NCI-H446 treated with DMSO at 0.1 percent for 48 hours (cell line): ENCODE measurements around the gene MYOD1.

Experiments
- DNase-seq: peaks from one replicate; lab custom pipeline; 2025; lab: John Stamatoyannopoulos, UW

Gene MYOD1

DNA sequence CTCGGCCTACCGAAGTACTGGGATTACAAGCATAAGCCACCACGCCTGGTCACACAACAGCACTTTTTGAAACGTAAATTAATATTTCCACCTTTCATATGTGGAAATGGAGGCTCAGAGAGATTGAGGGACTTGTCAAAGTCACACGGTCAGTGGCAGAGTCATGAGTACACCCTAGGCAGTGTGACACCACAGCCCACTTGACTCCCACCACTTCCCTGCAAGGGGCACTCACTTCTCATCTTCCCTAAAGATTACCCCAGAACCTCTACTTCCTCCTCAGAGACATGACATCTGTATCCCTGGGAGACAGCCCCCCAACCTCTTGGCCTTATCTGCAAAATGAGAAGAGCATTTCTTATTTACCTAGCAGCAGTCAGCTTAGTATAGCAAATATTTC lies 16.5 kb upstream of the MYOD1 start:
- DNase-seq: no peak

DNA sequence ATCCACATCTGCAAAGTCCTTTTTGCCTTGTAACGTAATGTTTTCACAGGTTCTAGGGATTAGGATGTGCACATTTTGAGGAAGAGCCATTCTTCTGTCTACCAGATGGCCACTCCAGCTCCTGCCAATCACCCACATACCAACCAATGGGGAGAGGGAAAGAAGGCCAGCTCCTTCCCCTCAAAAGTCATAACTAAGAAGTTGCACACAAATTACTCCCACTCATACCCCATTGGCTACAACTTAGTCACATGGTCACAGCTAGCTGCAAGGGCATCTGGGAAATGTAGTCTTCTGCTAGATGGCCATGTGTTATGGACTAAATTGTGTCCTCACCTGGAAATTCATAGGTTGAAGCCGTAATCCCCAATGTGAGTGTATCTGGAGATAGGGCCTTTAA lies 15.4 kb upstream of the MYOD1 start:
- DNase-seq: no peak

DNA sequence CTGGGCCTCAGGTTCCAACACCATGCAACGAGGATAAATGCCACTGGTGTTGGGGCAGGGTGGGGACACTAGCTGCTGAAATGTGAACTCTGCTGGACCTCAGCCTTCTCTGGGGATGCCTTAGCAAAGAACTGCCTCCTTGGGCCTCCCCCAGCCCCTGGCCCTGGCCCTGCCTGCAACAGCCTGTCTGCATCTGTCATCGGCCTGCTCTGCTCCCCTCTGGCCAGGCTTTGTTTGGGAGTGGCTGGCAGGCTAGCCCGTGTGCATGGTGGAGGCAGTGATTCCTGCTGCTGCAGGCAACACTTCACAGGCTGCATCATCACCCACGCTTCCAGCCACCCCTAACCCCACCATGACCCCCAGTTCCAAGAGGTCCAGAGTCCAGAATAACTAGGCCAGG lies 11.5 kb upstream of the MYOD1 start:
- no peak for DNase-seq

DNA sequence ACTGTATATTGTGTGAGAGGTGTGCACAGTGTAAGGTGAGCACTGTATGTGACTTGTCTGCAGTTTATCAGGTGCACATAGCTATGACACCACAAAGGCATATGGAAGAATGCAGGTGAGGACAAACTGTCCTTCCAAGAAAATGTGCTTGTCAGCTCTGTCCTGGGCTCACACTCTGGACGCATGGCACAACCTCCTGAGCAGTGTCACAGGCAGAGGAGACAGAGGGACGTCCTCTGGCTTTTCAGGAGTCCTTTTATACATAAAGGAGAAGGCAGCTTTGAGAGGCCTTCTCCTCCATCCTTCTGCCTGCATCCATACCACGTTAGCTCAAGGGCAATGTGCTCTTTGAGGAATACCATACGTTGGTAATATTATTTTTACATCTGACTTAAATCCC lies 7.5 kb upstream of the MYOD1 start:
- DNase-seq: no peak

DNA sequence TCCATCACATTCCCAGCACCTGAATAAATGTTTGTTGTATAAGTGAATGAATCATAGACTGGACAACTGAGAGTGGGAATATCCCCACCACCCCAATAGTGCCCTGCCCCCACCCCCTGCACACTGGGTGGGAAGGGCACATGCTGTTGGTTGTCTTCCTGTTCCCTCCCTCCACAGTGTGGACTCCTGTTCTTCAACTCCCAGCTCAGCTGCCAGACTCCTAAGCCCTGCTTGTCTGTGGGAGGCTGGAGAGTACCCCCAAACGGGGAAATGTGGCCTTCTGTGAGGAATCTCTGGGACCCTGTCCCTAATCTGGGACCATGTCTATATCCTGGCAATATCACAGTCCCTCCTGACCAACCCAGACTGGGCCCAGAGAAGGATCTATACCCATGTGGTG lies 5.5 kb upstream of the MYOD1 start:
- DNase-seq: no peak

GRCh38 chr11:17714356-17714854 lies 5.0 kb upstream of the MYOD1 start:
- no peak for DNase-seq

GRCh38 chr11:17714870-17715269 lies 4.5 kb upstream of the MYOD1 start:
- DNase-seq: no peak

- no peak for DNase-seq
Observed at GRCh38 chr11:17716807-17717206, 2.6 kb upstream of the MYOD1 start.

DNA sequence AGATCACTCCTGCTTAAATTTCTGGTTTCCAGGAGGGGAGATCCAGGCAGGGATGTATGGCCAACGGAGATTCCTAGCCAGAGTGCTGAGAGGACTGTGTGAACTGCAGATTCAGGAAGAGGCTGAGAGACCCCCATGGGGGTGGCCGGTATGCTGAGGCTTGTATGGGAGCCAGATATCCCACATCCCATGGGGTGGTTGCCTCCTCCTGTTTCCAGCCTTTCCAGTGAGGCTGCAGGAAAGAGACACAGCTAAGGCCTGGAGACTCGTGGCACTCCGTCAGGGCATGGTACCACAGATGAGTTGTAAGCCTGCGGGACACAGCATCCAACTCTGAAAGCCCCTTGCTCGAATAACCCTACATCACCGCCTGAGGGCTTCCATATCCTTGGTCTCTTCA lies 1.4 kb upstream of the MYOD1 start:
- DNase-seq: no peak

- no peak for DNase-seq
Observed at GRCh38 chr11:17718510-17718962, 835 bp upstream of the MYOD1 start.

- no peak for DNase-seq
Observed at GRCh38 chr11:17719938-17720795, 796 bp downstream of the MYOD1 start.

- no peak for DNase-seq
Observed at GRCh38 chr11:17720796-17721171, 1.4 kb downstream of the MYOD1 start.

DNA sequence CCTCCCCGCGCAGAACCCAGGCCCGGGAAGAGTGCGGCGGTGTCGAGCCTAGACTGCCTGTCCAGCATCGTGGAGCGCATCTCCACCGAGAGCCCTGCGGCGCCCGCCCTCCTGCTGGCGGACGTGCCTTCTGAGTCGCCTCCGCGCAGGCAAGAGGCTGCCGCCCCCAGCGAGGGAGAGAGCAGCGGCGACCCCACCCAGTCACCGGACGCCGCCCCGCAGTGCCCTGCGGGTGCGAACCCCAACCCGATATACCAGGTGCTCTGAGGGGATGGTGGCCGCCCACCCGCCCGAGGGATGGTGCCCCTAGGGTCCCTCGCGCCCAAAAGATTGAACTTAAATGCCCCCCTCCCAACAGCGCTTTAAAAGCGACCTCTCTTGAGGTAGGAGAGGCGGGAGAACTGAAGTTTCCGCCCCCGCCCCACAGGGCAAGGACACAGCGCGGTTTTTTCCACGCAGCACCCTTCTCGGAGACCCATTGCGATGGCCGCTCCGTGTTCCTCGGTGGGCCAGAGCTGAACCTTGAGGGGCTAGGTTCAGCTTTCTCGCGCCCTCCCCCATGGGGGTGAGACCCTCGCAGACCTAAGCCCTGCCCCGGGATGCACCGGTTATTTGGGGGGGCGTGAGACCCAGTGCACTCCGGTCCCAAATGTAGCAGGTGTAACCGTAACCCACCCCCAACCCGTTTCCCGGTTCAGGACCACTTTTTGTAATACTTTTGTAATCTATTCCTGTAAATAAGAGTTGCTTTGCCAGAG lies 2.0 kb downstream of the MYOD1 start:
- no peak for DNase-seq

- no peak for DNase-seq
Observed at GRCh38 chr11:17722000-17722643, 2.8 kb downstream of the MYOD1 start.

DNA sequence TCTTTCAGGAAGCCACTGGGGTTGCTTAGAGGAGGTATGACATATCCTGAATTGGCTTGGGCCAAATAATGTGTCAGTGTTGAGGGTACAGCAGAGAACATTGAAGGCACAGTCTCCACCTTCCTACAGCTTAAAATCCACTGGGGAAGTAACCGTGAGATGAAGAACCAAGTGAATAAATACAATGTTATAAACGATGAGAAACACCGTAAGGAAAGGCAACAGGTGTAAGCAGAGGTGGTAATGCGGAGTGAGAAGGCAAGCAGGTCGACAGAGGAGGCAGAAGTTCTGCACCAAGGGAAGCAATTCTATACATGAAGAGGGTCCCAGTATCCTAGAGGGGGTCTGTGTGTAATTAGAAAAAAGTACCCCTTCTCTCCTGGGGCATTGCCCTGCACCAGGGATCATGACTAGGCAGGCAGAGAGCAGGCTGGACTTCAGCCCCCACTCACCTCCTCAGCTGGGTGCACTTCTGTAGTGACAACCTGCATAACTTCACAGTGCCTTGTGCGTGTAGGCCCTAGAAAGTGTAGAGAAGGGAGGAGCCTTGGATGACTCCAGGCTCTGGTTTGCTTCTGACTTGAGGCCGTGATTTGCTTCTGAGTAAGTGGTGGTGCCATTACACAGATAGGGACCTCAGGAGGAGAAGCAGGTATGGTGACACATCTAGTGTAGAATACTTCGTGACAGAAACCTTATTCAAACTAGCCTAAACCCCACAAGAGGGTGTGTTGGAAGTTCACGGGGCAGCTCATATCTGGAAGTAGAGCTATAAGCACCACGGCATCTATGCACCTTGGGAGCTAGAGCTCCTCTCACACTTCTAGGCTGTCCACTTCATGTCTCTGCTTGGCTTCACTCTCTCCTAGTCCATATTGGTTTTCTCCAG lies 4.9 kb downstream of the MYOD1 start:
- DNase-seq: no peak

DNA sequence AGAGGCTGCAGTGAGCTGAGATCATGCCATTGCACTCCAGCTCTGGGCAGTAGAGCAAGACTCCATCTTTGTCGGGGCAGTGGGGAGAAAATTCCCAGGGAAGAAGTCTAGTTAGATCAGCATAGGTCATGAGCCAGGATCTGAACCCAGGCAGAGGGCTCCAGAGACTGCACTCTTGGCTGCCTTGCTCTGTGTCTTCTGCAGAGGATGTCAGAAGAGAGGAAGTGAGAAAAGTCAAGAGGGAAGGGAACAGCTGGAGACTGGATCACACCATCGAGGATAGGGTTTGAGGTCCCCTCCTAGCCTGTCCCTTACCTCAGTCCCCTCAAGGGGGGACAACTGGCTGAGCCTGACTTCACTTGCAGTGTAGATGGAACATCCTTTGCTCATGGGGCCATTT lies 5.8 kb downstream of the MYOD1 start:
- no peak for DNase-seq

DNA sequence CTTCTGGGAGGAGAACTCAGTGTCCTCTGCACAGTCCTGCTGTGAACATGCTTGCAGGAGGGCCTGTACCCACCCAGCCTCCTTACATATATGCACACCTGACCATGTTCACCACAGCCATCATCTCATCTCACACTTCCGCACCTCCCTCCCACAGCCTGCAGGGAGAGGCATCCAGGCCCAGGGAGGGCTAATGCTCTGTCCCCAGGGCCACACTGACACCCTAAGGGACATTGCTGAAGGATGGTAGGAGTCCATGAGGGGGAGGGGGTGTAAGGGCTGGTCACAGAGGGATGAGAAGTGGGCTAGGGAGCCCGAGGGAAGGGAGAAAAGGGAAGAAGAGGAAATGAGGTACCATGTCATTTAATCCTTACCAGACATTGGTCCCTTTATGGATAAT lies 10.8 kb downstream of the MYOD1 start:
- DNase-seq: no peak

GRCh38 chr11:17730608-17731462 lies 11.5 kb downstream of the MYOD1 start:
- peak; percentile 84 for DNase-seq

DNA sequence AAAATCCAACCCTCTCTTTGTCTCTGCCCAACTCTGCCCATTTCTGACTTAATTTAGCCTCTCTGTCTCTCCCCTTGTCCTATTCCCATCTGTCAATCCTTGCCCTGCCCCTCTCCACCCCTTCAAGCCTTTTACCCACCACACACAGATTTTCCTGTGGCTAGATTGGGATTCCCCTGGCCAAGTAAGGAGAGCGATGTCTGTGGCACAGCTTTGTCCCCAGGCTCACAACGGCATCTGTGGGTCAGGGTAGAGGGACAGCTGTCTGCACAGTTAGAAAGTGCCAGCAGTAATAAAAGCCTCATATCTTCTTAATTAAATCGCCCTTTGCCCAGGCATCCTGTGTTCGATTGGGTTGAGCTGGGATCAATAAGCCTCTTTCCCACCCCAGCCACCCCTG lies 13.9 kb downstream of the MYOD1 start:
- DNase-seq: no peak

DNA sequence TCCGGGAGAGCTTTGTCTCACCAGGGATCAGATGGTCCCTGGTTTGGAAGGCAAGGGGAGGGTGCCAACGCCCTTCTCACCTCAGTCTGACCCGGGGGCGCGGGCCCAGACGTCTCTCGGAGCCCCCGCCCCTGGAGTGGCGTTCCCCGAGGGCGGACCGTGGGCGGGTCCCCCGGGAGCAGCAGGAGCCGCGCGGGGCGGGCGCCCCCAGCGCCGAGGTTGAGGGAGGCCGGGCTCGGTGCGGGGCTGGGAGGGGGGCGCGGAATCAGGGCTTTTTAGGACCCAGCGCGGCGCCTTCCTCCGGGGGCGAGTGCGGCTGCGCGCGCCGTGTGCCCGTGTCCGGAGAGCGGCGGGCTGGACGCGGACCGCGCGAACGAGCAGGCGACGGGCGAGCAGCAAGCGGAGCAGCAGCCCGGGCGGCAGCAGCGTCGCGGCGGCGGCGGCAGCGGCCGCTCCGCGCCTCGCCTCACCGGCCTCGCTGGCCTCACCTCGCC lies 15.1 kb downstream of the MYOD1 start, which contains the start of gene KCNC1:
TSS of gene KCNC1 (plus strand) at position 364 of the 494 bp plus-strand sequence. CDS start 1,222 bp downstream, outside the sequence.
- peak; percentile 31 for DNase-seq
